RCC 7860 (cell line): ENCODE measurements around the gene MYOZ2.

ENCODE experiments used
- DNase-seq: peaks from one replicate; pipeline ENCODE4 v3.0.0-alpha.2; 2015; ENCODE audit warnings: low spot score
- FAIRE-seq: peaks from 2 replicates; lab custom pipeline; 2012; peaks lifted over from hg19 to GRCh38; lab: Jason Lieb, UNC

Gene MYOZ2

GRCh38 chr4:119237201-119237600 lies 101.6 kb downstream of the MYOZ2 start:
- FAIRE-seq (no peak), DNase-seq (no peak)
